HEK293 (cell line): ENCODE results near the gene COMMD6.

Experiments
- CTCF ChIP-seq: fragments of 450-650 bp; formaldehyde crosslinking; IDR thresholded peaks from 2 replicates; pipeline ENCODE4 v1.5.1; 2016; ENCODE audit warnings: missing biosample characterization, missing genetic modification characterization
- KLF8 ChIP-seq: fragments of 450-650 bp; formaldehyde crosslinking; IDR thresholded peaks from 2 replicates; pipeline ENCODE4 v1.5.1; 2016; ENCODE audit warnings: missing biosample characterization, missing genetic modification characterization
- PBX3 ChIP-seq: sonication (generic); formaldehyde crosslinking; IDR thresholded peaks from 2 replicates; pipeline ENCODE4 v1.8.1; 2022; ENCODE audit warnings: mild to moderate bottlenecking, moderate library complexity, missing genetic modification reagents
- PRDM2 ChIP-seq: fragments of 450-650 bp; formaldehyde crosslinking; IDR thresholded peaks from 2 replicates; pipeline ENCODE4 v1.5.1; 2016; ENCODE audit warnings: missing biosample characterization, missing genetic modification characterization, borderline replicate concordance
- REST ChIP-seq: fragments of 450-650 bp; formaldehyde crosslinking; IDR thresholded peaks from 2 replicates; pipeline ENCODE4 v1.5.1; 2016; ENCODE audit warnings: missing biosample characterization, missing genetic modification characterization
- SETDB1 ChIP-seq: IDR thresholded peaks from one replicate; pipeline ENCODE4 v1.6.1; 2017; ENCODE audit warnings: mild to moderate bottlenecking, low read length, moderate library complexity, mixed read lengths; ENCODE audit not compliant: insufficient read length
- ZBTB11 ChIP-seq: fragments of 450-650 bp; formaldehyde crosslinking; conservative IDR thresholded peaks from 2 replicates; pipeline ENCODE4 v1.5.1; 2016; ENCODE audit warnings: low read depth, missing biosample characterization, missing genetic modification characterization
- ZBTB26 ChIP-seq: fragments of 450-650 bp; formaldehyde crosslinking; optimal IDR thresholded peaks from 2 replicates; pipeline ENCODE3; 2016; ENCODE audit warnings: missing biosample characterization, mild to moderate bottlenecking, missing genetic modification characterization
- ZFP37 ChIP-seq: fragments of 450-650 bp; formaldehyde crosslinking; IDR thresholded peaks from 2 replicates; pipeline ENCODE4 v1.5.1; 2016; ENCODE audit warnings: missing biosample characterization, missing genetic modification characterization
- ZNF112 ChIP-seq: fragments of 450-650 bp; formaldehyde crosslinking; IDR thresholded peaks from 2 replicates; pipeline ENCODE4 v1.5.0; 2017; ENCODE audit warnings: missing biosample characterization, missing genetic modification characterization
- ZNF274 ChIP-seq, 2 experiments: fragments of 200-500 bp in 1 of 2; fragments of 450-650 bp in 1 of 2; sonication (Bioruptor generic) in 1 of 2; formaldehyde crosslinking in 1 of 2; IDR thresholded peaks; 2 replicates each; pipeline versions ENCODE4 v1.5.1 to v1.6.1; 2014 to 2016; ENCODE audit warnings: borderline replicate concordance in 1 of 2, inconsistent platforms in 1 of 2, low read length in 1 of 2, missing biosample characterization in 1 of 2, missing genetic modification characterization in 1 of 2
- ZNF560 ChIP-seq: fragments of 450-650 bp; formaldehyde crosslinking; IDR thresholded peaks from 2 replicates; pipeline ENCODE4 v1.5.1; 2017; ENCODE audit warnings: missing biosample characterization, missing genetic modification characterization, borderline replicate concordance
- ZNF639 ChIP-seq: fragments of 450-650 bp; formaldehyde crosslinking; IDR thresholded peaks from 2 replicates; pipeline ENCODE4 v1.5.1; 2016; ENCODE audit warnings: missing biosample characterization, missing genetic modification characterization
- ZNF768 ChIP-seq: fragments of 450-650 bp; formaldehyde crosslinking; IDR thresholded peaks from 2 replicates; pipeline ENCODE4 v1.5.1; 2018; ENCODE audit warnings: missing biosample characterization, mild to moderate bottlenecking, missing genetic modification characterization

- no peak for TF ChIP-seq CTCF (tag by site-specific recombination)
- TF ChIP-seq PRDM2 (tag by site-specific recombination) = no peak
- TF ChIP-seq SETDB1 = no peak
- no peak for TF ChIP-seq ZNF768 (tag by site-specific recombination)
- TF ChIP-seq ZFP37 (tag by site-specific recombination) = no peak
- no peak for TF ChIP-seq REST (tag by site-specific recombination)
- TF ChIP-seq ZNF112 = no peak
- TF ChIP-seq ZBTB11 (tag by site-specific recombination) = no peak
- TF ChIP-seq PBX3 = no peak
- no peak for TF ChIP-seq ZNF274 (IDR thresholded peaks at IDR 0.05; ENCODE audit: low read length)
- TF ChIP-seq ZNF274 (tag by site-specific recombination; IDR thresholded peaks at IDR 0.05; ENCODE audit: borderline replicate concordance) = no peak
- no peak for TF ChIP-seq ZNF639 (tag by site-specific recombination)
- no peak for TF ChIP-seq ZBTB26
- no peak for TF ChIP-seq ZNF560 (tag by site-specific recombination)
- no peak for TF ChIP-seq KLF8 (tag by site-specific recombination)
These were observed 29.0 kb upstream of the COMMD6 start for GRCh38 chr13:75566658-75567057.
